K562 (cell line): ENCODE measurements around the gene JPT1. TPM values are rescaled to one million over a fixed set of nuclear protein-coding genes. Genes with fewer than 3 reads are reported as not detected.

Experiments used
- BHLHE40 ChIP-seq: IDR thresholded peaks from 2 replicates; pipeline ENCODE4 v1.6.1; 2011; ENCODE audit warnings: low read length, improper control_type of control experiment
- CREM ChIP-seq: IDR thresholded peaks from 2 replicates; pipeline ENCODE4 v1.6.1; 2014; ENCODE audit warnings: antibody characterized with exemption, low read depth
- CTBP1 ChIP-seq: fragments of 450-650 bp; IDR thresholded peaks from 2 replicates; pipeline ENCODE4 v1.6.1; 2016; ENCODE audit warnings: borderline replicate concordance
- EP300 ChIP-seq: IDR thresholded peaks from 2 replicates; pipeline ENCODE4 v1.6.1; 2012; ENCODE audit warnings: low read length, improper control_type of control experiment
- ESRRB ChIP-seq: fragments of 250-450 bp; sonication (Bioruptor Pico); IDR thresholded peaks from 2 replicates; pipeline ENCODE4 v1.5.0; 2020; ENCODE audit warnings: mild to moderate bottlenecking, moderate library complexity, borderline replicate concordance
- FOXA1 ChIP-seq: fragments of 450-650 bp; IDR thresholded peaks from 2 replicates; pipeline ENCODE4 v1.6.1; 2016; ENCODE audit warnings: mild to moderate bottlenecking, borderline replicate concordance
- GABPB1 ChIP-seq: sonication (generic); formaldehyde crosslinking; IDR thresholded peaks from 2 replicates; pipeline ENCODE4 v1.8.0; 2022; ENCODE audit warnings: mild to moderate bottlenecking, missing genetic modification reagents
- GMEB1 ChIP-seq: fragments of 250-450 bp; sonication (Bioruptor Pico); IDR thresholded peaks from 2 replicates; pipeline ENCODE4 v1.4.0; 2020; ENCODE audit warnings: mild to moderate bottlenecking
- HDGF ChIP-seq: fragments of 450-650 bp; IDR thresholded peaks from 2 replicates; pipeline ENCODE4 v1.6.1; 2016
- LCOR ChIP-seq: sonication (generic); formaldehyde crosslinking; IDR thresholded peaks from 2 replicates; pipeline ENCODE4 v1.8.0; 2022; ENCODE audit warnings: mild to moderate bottlenecking, missing genetic modification reagents
- MAX ChIP-seq: sonication (generic); formaldehyde crosslinking; IDR thresholded peaks from 2 replicates; pipeline ENCODE4 v1.9.0; 2022; ENCODE audit warnings: mild to moderate bottlenecking, missing genetic modification reagents
- SMAD4 ChIP-seq: fragments of 250-450 bp; sonication (Bioruptor Pico); conservative IDR thresholded peaks from 2 replicates; pipeline ENCODE4 v1.8.0; 2021; ENCODE audit warnings: inconsistent platforms, mild to moderate bottlenecking, moderate library complexity
- STAG1 ChIP-seq: sonication (generic); formaldehyde crosslinking; IDR thresholded peaks from 2 replicates; pipeline ENCODE4 v1.5.0; 2020; ENCODE audit warnings: missing genetic modification reagents, borderline replicate concordance
- TCF3 ChIP-seq: sonication (generic); formaldehyde crosslinking; IDR thresholded peaks from 2 replicates; pipeline ENCODE4 v1.4.0; 2020; ENCODE audit warnings: mild to moderate bottlenecking, missing genetic modification reagents
- TEAD1 ChIP-seq, 2 experiments: fragments of 450-650 bp in 1 of 2; sonication (generic) in 1 of 2; formaldehyde crosslinking; IDR thresholded peaks; 2 replicates each; pipeline versions ENCODE4 v1.4.0 to v1.8.0; 2020 to 2022; ENCODE audit warnings: mild to moderate bottlenecking in 2 of 2, missing genetic modification reagents in 1 of 2
- ZNF12 ChIP-seq: sonication (generic); formaldehyde crosslinking; IDR thresholded peaks from 2 replicates; pipeline ENCODE4 v1.4.0; 2020; ENCODE audit warnings: mild to moderate bottlenecking, missing genetic modification reagents
- ZNF318 ChIP-seq, 2 experiments: fragments of 450-650 bp; IDR thresholded peaks; 2 replicates each; pipeline ENCODE4 v1.6.1; 2016; ENCODE audit warnings: mild to moderate bottlenecking in 2 of 2, borderline replicate concordance in 1 of 2, low read depth in 1 of 2, moderate library complexity in 1 of 2
- polyA plus RNA-seq, 8 experiments: library from polyadenylated mRNA; depleted of rRNA in 4 of 8; stranded (reverse) in 5 of 8; unstranded in 3 of 8; fragments of >200 nt; fragmentation: Nextera tagmentation in 2 of 8; fragmentation: Illumina TruSeq in 1 of 8; extraction: Ambion mirVana in 2 of 8; extraction: Trizol in 1 of 8; gene quantifications; 2 replicates each; pipeline versions ENCODE4 v1.2.1 to v1.2.3, GENCODE V29; 2011 to 2014; ENCODE audit warnings: inconsistent platforms in 1 of 8, missing spikeins in 1 of 8
- total RNA-seq, 7 experiments: library from RNA; depleted of rRNA in 6 of 7; stranded (reverse); fragments of >200 nt in 6 of 7; fragmentation: Illumina TruSeq in 2 of 7; extraction: Trizol in 2 of 7; gene quantifications; 2 replicates each; pipeline versions ENCODE4 v1.2.1 to v1.2.3, GENCODE V29; 2011 to 2021; ENCODE audit warnings: low replicate concordance in 1 of 7
- TF ChIP-seq, protein P1 (sequence below): fragments of 200-800 bp; sonication (Bioruptor generic); IDR thresholded peaks from 2 replicates; pipeline ENCODE4 v1.6.1; 2017; ENCODE audit warnings: missing genetic modification characterization, missing compliant biosample characterization

The JPT1 gene
- total and polyA plus RNA-seq, 9 of the 15 experiments (the other 6 are each of a cell fraction or from before 2014, with no cell fraction given): 56.7 to 292 (median 144) TPM

GRCh38 chr17:75102385-75102821, 51.9 kb downstream of the JPT1 start (continued):
- peak in 1 of 2 experiments; percentile 87; a peak in 2 of 4 replicates for TF ChIP-seq ZNF318 (IDR thresholded peaks at IDR 0.05; ENCODE audit: borderline replicate concordance in 1 of 2, low read depth in 1 of 2)
- TF ChIP-seq ESRRB (CRISPR knock-in tag): no peak
- TF ChIP-seq LCOR (CRISPR knock-in tag): no peak
- TF ChIP-seq, protein P1, sequence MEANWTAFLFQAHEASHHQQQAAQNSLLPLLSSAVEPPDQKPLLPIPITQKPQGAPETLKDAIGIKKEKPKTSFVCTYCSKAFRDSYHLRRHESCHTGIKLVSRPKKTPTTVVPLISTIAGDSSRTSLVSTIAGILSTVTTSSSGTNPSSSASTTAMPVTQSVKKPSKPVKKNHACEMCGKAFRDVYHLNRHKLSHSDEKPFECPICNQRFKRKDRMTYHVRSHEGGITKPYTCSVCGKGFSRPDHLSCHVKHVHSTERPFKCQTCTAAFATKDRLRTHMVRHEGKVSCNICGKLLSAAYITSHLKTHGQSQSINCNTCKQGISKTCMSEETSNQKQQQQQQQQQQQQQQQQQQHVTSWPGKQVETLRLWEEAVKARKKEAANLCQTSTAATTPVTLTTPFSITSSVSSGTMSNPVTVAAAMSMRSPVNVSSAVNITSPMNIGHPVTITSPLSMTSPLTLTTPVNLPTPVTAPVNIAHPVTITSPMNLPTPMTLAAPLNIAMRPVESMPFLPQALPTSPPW (CRISPR knock-in tag): 0 out of 2 replicates have a peak, but pooled peaks have one; percentile 11
- 0 out of 2 replicates have a peak, but pooled peaks have one; percentile 32 for TF ChIP-seq SMAD4
- TF ChIP-seq CTBP1: peak; percentile 70
- TF ChIP-seq TCF3 (CRISPR knock-in tag): peak; percentile 38; the same call in 1 of the 2 replicates
- TF ChIP-seq BHLHE40: peak; percentile 98
- TF ChIP-seq MAX (CRISPR knock-in tag): peak; percentile 86
- TF ChIP-seq HDGF: no peak
- TF ChIP-seq CREM: no peak
- no peak for TF ChIP-seq TEAD1 (CRISPR knock-in tag; IDR thresholded peaks at IDR 0.05)
- no peak for TF ChIP-seq GMEB1 (CRISPR knock-in tag)
- peak; percentile 60 for TF ChIP-seq GABPB1
- 0 out of 2 replicates have a peak, but pooled peaks have one; percentile 23 for TF ChIP-seq STAG1 (CRISPR knock-in tag)
- 0 out of 2 replicates have a peak, but pooled peaks have one; percentile 22 for TF ChIP-seq EP300
- TF ChIP-seq ZNF12: no peak
- TF ChIP-seq FOXA1: no peak
